Hindlimb muscle (tissue), 1 donor: Measurements from ENCODE around the gene ZCCHC8. TPM values are rescaled to one million over a fixed set of nuclear protein-coding genes. Genes with fewer than 3 reads are reported as not detected.
"Not testable (repeated sequence)": the region's sequence is repeated elsewhere in the genome, so short reads cannot be mapped to it uniquely, and the experiment has no call there.

Experiments
- DNase-seq: peaks from one replicate; pipeline ENCODE4 v3.0.0-alpha.2; 2013
- polyA plus RNA-seq: library from polyadenylated mRNA; unstranded; fragments of 120-200 nt; gene quantifications from one replicate; pipeline ENCODE4 v1.2.1, GENCODE V29; 2013; ENCODE audit not compliant: insufficient read length

Gene ZCCHC8
- polyA plus RNA-seq, 1 donor = 24.4 TPM

GRCh38 chr12:122506393-122506938 lies 5.7 kb upstream of the ZCCHC8 start:
- no peak for DNase-seq

GRCh38 chr12:122505419-122506051 lies 4.8 kb upstream of the ZCCHC8 start:
- no peak for DNase-seq

DNA sequence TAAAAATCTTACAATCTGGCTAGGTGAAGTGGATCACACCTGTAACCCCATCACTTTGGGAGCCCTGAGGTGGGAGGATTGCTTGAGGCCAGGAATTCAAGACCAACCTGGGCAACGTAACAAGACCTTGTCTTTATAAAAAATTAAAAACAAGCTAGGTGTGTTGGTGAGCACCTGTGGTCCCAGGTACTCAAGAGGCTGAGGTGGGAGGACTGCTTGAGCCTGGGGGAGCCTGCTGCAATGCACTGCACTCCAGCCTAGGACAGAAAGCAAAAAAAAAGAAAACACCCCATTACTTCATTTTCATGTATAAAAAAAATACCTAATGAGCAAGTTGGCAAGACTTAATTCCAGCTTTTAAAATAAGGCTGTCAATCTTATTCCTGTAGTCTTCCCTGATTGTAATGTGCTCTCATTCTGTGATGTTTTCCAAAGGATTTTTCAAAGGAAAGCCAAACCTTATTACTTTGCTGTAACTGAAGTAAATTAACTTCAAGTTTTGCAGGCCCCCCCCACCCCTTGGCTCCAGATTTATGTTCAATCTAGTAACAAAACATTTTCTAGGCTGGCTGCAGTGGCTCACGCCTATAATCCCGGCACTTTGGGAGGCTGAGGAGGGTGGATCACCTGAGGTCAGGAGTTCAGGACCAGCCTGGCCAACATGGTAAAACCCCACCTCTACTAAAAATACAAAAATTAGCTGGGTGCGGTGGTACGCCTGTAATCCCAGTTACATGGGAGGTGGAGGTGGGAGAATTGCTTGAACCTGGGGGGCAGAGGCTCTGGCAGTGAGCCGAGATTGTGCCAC lies 3.3 kb upstream of the ZCCHC8 start:
- no peak for DNase-seq

DNA sequence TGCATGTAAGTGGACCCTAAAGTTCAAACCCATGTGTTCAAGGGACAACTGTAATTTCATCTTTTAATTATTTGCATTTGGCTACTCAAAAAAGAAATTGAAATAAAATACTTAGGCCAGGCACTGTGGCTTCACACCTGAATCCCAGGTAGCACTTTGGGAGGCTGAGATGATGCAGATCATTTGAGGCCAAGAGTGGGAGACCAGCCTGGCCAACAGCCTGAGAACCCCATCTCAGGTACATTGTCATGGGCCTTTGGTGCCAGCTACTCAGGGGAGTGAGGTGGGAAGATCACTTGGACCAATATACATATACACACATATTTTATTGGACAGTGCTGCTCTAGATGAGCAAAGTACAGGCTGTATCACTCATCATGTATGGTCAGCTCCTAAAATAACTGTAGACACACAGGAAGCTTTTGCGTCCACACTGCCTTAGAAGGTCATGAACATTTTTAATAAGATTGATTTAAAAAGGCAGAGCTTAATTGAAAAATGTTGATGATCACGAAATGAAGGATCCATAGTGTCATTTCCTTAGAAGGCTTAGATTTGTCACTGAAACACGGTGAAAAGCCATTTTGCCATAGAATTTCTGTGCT lies 2.5 kb upstream of the ZCCHC8 start:
- DNase-seq = no peak

DNA sequence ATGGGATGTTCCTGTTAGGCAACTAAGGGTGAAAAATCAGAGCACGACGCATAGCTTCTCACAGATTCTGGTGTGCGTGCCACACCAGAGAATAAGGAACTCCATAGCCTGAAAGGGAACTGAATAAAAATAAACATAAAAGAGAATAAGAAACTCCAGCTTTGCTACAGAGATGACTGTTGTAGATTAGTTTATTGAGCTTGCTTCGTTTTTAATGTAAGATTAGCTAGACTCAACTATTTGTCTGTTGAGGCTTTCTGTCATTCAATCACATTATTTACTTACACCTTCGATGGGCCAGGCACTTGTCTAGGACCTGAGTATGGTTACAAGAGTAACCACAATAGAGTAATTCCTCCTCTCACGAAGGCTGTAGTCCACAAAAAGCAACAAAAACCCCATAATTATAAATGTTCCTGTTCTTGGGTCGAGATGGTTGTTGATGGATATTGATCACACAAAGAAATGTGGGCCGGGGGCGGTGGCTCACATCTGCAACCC lies 807 bp upstream of the ZCCHC8 start:
- DNase-seq = no peak

- DNase-seq = peak; percentile 60
These were observed 594 bp downstream of the ZCCHC8 start for GRCh38 chr12:122499991-122500684.

DNA sequence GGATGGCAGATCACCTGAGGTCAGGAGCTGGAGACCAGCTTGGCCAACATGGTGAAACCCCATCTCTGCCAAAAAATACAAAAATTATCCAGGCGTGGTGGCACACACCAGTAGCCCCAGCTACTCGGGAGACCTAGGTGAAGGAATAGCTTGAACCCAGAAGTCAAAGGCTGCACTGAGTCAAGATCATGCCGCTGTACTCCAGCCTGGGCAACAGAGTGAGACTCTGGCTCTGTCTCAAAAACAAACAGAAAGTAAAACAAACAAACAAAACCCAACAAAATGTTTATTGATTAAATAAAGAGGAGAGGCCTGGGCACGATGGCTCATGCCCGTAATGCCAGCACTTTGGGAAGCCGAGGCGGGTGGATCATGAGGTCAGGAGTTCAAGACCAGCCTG lies 5.5 kb downstream of the ZCCHC8 start:
- no peak for DNase-seq

DNA sequence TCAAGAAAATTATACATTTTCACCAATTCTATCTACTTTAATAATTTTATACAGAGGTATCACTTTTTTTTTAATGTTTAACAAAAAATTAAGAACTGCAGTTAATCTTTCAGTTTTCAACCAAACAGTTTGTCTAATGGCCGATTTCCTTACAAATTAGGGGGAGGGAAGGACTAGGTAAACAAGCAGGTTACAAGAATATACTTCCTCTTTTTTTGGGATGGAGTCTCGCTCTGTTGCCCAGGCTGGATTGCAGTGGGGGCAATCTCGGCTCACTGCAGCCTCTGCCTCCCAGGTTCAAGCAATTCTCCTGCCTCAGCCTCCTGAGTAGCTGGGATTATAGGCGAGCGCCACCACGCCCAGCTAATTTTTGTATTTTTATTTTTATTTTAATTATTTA lies 7.5 kb downstream of the ZCCHC8 start:
- not testable (repeated sequence) for DNase-seq

- DNase-seq = no peak
These were observed 8.7 kb downstream of the ZCCHC8 start for GRCh38 chr12:122491991-122492390.

- DNase-seq = no peak
These were observed 11.7 kb downstream of the ZCCHC8 start for GRCh38 chr12:122489038-122489437.

DNA sequence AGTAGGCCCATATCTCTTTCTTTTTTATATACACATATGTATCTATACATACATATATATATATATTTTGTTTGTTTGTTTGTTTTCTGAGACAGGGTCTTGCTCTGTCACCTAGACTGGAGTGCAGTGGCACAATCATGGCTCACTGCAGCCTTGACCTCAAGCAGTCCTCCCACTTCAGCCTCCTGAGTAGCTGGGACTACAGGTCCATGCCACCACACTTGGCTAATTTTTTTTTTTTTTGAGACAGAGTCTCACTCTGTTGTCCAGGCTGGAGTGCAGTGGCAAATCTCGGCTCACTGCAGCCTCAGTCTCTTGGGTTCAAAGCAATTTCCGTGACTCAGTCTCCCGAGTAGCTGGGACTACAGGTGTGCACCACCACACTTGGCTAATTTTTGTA lies 12.9 kb downstream of the ZCCHC8 start:
- DNase-seq = not testable (repeated sequence)

- no peak for DNase-seq
These were observed 13.8 kb downstream of the ZCCHC8 start for GRCh38 chr12:122486805-122487426.

GRCh38 chr12:122486360-122486759 lies 14.4 kb downstream of the ZCCHC8 start:
- not testable (repeated sequence) for DNase-seq

DNA sequence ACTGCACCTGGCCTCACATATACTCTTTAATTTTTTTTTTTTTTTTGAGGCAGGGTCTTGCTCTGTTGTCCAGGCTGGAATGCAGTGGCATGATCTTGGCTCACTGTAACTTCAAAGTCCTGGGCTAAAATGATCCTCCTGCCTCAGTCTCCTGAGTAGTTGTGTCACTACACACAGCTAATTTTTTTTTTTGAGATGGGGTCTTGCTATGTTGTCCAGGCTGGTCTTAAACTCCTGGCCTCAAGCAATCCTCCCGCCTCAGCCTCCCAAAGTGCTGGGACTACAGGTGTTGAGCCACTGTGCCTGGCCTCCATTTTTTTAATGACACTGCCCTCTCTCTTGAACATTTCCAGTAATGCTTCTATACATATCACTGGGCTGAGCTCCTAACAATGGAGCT lies 16.3 kb downstream of the ZCCHC8 start:
- DNase-seq = not testable (repeated sequence)

- DNase-seq = no peak
These were observed 16.8 kb downstream of the ZCCHC8 start for GRCh38 chr12:122483969-122484368.

DNA sequence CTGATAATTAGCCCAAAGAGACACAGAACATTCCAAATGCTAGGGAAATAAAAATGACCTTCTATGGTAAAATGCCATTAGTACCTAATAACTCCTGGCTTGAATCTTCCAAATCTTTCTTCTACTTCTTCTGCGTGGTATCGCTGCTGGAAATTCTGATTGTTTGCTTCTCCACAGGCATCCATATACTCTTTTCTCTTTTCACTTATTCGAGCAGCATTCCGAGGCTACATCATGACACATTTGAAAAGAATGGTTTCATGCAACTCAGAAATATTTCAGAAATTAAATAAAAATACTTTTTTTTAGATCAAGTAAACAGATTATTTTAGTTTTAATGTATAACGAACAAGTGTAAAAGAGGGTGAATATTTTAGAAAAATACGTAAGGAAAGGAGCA lies 18.9 kb downstream of the ZCCHC8 start:
- no peak for DNase-seq

- DNase-seq = no peak
These were observed 20.0 kb downstream of the ZCCHC8 start for GRCh38 chr12:122480753-122481152.

GRCh38 chr12:122474324-122474716 lies 26.4 kb downstream of the ZCCHC8 start:
- no peak for DNase-seq

DNA sequence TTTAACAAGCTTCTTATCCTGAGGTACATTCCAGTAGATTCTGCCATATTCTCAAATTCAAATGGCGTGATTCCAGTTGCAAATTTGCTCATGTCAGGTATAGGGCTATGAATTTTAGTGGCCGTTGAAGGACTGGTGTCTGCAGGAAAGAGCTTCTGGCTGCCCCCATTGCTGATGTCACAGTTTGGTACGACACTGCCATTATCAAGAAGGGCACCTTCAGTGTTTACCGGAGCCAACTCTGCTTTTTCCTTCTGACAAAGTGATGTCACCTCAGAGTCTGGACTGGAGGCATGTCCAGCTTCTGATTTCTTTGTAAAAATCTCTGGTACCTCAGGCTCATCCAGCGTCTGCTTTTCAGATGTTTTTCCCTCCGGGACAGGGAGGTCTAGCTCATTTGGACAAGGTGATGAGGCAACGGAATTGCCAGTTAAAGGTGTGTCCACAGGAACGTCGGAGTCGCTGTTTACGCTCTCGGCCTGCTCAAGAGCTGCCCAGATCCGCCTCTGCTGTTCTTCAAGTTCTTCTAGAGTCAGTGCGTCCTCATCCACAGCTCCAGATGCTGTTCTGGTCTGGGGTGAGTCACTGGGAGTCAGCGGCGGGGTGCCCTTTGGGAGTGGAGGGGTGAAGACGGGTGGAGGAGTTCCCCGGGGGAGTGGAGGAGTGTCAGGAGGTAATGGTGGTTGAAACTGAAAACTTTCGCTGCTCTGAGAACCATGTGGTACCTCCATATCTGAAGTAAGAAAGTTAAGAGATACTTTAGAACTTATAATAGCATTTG lies 27.0 kb downstream of the ZCCHC8 start:
- no peak for DNase-seq

DNA sequence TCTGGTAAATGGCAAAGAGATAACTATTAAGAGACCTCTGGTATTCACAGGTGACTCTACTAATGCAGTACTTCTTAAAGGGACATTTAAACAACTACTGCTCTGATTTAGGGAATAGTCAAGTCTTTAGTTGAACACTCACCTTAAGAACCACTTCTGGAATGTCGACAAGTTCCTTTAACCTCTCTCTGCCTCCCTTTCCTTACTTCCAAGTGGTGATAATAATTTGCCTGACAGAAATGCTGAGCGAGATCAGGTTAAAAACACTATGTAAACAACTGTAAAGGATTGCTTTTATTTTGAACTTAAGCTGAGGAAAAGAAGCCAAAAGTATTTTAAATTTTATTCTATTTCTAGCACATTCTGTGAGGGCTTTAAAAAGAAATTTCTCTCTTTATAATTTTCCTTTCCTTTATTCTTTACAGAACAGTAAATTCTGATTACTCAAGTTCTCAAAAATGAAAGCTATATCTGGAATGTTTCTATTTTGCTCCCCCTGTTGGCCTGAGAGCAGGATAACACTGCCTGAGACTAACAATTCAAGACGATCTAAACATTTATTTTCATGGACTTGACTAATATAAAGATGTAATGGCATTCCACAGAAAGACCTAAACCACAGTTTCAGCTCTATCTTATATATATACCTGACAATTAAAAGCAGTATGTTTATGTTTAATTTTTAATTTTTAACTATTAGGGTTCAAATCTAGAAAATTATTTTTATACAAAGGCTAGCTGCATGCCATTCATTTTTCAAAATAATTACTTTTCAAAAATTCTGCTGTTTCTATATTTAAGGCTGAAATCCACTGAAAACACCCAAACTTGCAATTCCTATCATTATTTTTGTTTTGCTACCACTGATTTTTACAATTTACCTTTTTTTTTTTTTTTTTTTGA lies 29.2 kb downstream of the ZCCHC8 start:
- peak; percentile 59 for DNase-seq
